ENCODE results near the gene LRWD1.
"Not testable (repeated sequence)": the region's sequence is repeated elsewhere in the genome, so short reads cannot be mapped to it uniquely, and the experiment has no call there.

The LRWD1 gene

DNA sequence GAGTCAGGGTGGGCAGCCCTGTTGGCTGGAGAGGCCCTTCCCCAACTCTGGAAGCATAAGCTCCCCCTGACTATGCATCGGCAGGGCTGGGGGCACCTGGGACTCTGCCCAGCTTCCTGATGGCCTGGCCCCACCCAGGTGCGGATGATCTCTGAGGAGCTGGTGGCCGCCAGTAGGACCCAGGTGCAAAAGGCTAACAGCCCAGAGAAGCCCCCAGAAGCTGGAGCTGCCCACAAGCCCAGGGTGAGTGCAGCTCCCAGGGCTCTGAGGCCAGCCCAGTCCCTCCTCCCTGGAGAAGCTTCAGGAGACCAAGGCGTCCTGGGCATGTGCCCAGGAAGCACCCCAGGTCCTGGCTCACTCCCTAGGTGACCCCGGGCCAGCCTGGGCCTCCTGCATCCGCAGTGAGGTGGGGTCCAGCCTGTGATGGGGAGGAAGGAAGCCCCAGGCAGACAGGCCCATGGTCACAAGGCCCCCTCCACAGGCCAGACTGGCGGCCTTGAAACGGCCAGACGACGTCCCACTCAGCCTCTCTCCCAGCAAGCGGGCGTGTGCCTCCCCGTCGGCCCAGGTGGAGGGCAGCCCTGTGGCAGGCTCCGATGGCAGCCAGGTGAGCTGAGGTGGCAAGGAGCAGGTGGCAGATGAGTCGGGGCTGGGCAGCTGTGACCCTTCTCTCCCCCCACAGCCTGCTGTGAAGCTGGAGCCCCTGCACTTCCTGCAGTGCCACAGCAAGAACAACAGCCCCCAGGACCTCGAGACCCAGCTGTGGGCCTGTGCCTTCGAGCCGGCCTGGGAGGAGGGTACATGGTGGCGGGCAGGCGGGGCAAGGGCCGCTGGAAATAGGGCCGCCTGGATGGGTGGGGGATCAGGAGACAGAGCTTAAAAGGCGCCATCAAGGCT is 3.0 kb downstream of the LRWD1 start:
- in situ Hi-C loops (cut with MboI; ENCODE audit: low sequenced_read_pairs), result no loop called here

GRCh38 chr7:102468478-102469350 is 3.9 kb downstream of the LRWD1 start:
- in situ Hi-C loops (cut with MboI; ENCODE audit: low sequenced_read_pairs), result no loop called here

GRCh38 chr7:102469351-102469971 is 4.7 kb downstream of the LRWD1 start:
- in situ Hi-C loops (cut with MboI; ENCODE audit: low sequenced_read_pairs), result no loop called here

DNA sequence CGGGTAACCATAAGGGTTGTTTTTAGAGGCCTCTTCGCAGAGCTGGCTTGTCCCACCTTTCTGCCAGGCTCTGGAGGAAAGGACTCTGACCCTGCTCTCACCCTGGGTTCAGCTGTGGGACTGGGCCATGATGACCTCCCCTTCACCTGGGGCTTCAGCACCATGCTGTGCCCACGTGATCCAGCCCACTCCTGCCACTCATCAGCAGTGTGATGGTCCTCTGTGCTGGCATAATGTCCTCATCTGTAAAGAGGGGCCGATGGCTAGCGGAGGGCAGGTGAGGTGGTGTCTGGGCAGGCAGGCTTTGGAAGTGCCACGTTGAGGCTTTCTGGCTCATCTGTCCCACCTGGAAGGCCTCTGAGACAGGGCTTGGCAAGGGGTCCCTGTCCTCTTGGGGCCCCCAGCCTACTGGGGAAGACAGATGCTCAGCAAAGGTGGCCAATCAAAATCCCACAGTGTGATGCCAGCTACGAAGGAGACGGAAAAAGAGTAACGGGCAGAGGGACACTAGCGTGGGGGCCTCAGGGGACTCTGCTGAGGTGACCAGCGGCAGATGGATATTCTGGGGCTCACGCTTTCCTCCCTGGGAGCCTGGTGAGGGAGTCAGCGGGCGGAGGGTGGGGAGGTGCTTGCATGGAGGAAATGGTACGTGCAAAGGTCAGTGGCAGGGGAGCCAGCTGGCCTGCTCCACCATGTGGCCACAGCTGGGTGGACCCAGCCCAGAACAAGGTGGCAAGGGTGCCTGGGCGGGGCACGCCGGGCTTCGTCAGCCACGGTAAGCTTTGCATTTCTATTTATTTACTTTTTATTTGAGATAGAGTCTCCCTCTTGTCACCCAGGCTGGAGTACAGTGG is 5.4 kb downstream of the LRWD1 start:
- in situ Hi-C loops (cut with MboI; ENCODE audit: low sequenced_read_pairs), result no loop called here

GRCh38 chr7:102471791-102472125 is 7.0 kb downstream of the LRWD1 start:
- in situ Hi-C loops (cut with MboI; ENCODE audit: low sequenced_read_pairs), result no loop called here

DNA sequence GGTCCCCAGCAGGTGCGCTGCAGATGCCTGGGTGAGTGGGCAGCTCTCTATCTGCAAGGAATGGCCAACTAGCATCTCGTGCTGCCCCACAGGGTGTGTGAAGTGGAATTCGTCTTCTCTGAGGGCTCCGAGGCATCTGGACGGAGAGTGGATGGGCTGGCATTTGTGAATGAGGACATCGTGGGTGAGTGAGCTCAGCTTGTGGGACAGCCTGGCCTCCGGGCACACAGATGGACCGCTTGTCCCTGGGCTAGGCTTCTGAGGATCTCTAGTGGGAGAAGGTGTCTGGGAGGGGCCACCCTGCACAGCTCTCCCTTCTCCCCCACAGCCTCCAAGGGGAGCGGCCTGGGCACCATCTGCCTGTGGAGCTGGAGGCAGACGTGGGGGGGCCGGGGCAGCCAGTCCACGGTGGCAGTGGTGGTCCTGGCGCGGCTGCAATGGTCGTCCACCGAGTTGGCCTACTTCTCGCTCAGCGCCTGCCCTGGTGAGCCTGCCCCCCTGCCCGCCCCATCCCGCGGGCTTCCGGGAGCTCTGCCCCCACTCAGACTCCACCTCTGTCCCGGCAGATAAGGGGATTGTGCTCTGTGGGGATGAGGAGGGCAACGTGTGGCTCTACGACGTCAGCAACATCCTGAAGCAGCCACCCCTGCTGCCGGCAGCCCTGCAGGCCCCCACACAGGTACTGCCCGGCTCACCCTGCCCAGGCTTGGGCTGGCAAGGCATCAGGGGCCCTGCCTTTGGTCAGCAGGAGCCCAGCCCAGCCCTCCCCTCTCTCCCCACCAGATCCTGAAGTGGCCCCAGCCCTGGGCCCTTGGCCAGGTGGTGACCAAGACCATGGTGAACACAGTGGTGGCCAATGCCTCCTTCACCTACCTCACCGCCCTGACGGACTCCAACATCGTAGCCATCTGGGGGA is 7.6 kb downstream of the LRWD1 start:
- in situ Hi-C loops (cut with MboI; ENCODE audit: low sequenced_read_pairs), result no loop called here

GRCh38 chr7:102473271-102473991 is 8.6 kb downstream of the LRWD1 start:
- in situ Hi-C loops (cut with MboI; ENCODE audit: low sequenced_read_pairs), result no loop called here

- in situ Hi-C loops (cut with MboI; ENCODE audit: low sequenced_read_pairs), result not testable (repeated sequence)
These were observed 9.3 kb downstream of the LRWD1 start for GRCh38 chr7:102474116-102474515.

GRCh38 chr7:102474736-102475435 is 10.1 kb downstream of the LRWD1 start:
- in situ Hi-C loops (cut with MboI; ENCODE audit: low sequenced_read_pairs), result not testable (repeated sequence)

- in situ Hi-C loops (cut with MboI; ENCODE audit: low sequenced_read_pairs), result not testable (repeated sequence)
These were observed 13.8 kb downstream of the LRWD1 start, which contains the start of gene POLR2J for GRCh38 chr7:102478314-102479208. POLR2J (minus strand) TSS chr7:102478922; CDS start chr7:102478860, 62 bp downstream.

- in situ Hi-C loops (cut with MboI; ENCODE audit: low sequenced_read_pairs), result not testable (repeated sequence)
These were observed 14.4 kb downstream of the LRWD1 start for GRCh38 chr7:102479209-102479584.

DNA sequence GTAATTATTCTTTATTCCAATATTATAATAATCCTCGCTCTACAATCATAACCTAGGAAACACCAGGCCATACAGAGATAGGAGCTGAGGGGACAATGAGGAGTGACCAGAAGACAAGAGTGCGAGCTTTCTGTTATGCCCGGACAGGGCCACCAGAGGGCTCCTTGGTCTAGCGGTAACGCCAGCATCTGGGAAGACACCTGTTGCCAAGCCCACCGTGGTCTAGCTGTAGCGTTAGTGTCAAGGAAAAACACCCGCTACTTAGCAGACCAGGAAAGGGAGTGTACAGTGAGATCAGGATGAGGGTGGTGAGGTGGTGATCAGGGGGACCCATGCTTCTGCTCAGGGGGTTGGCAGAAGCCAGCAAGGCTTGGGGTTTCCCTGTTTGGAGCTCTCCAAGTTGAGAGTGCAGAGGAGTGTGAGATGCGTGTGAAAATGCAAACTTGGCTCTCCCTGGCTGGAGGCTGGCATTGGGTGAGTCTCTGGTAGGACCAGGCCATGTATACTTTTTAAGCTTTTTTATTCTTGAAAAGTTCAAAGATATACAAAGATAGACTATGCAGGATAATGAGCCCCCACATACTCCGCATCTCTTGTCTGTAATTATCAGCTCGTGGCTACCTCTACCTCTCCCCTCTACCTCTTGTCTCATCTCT is 15.3 kb downstream of the LRWD1 start:
- in situ Hi-C loops (cut with MboI; ENCODE audit: low sequenced_read_pairs), result not testable (repeated sequence)

DNA sequence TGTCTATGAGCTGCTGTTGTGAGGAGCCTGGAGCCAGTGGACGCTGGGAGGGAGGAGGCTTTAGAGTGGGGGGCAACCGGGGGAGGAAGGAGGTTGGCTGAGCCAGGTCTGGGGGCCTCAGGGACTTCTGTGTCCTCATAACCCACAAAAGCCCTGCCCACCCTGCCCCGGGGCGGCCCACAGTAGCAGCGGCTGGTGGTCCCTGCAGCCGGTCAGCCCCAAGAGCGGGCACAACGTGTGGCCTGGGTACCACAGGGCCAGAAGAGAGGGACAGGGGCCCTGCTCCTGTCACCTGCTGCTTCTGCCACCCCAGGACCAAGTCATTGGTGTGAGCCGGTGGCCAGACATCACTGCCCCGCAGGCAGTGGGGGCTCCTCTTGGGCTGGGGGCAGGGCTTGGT is 17.2 kb downstream of the LRWD1 start:
- in situ Hi-C loops (cut with MboI; ENCODE audit: low sequenced_read_pairs), result not testable (repeated sequence)

- in situ Hi-C loops (cut with MboI; ENCODE audit: low sequenced_read_pairs), result not testable (repeated sequence)
These were observed 19.5 kb downstream of the LRWD1 start for GRCh38 chr7:102484317-102484716.

DNA sequence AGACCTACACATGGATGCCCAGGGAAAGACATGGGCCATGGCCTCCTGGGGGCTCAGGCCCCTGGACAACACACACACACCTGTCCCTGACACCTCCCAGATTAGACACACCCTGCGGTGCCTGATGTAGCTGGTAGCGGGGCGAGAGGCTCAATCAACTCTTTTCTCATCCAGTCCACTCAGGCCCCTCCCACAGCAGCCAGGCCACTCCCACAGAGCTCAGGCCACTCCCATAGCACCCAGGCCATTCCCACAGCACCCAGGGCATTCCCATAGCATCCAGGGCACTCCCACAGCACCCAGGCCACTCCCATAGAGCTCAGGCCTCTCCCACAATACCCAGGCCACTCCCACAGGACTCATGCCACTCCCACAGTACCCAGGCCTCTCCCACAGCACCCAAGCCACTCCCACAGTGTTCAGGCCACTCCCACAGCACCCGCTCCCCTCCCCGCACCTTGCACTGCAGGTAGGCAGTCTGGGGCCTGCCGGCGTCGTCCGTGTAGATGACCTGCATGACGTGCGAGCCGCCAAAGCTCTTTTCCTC is 25.8 kb downstream of the LRWD1 start:
- in situ Hi-C loops (cut with MboI; ENCODE audit: low sequenced_read_pairs), result not testable (repeated sequence)

GRCh38 chr7:102493220-102493935 is 28.6 kb downstream of the LRWD1 start:
- in situ Hi-C loops (cut with MboI; ENCODE audit: low sequenced_read_pairs), result not testable (repeated sequence)
